Neural crest cell (in vitro differentiated cells): ENCODE results near the gene FZR1. TPM values are rescaled to one million over a fixed set of nuclear protein-coding genes. Genes with fewer than 3 reads are reported as not detected.
A peak's percentile ranks its signal among the peaks of the same experiment; 100 is the strongest.

ENCODE experiments used
- DNase-seq: peaks from one replicate; pipeline ENCODE4 v3.0.0; 2021; ENCODE audit warnings: low read depth, mixed read lengths, low spot score
- H3K27ac Mint-ChIP-seq: one replicate; pipeline ENCODE4 v1.8.0; 2021; ENCODE audit warnings: mild to moderate bottlenecking, mixed read lengths; ENCODE audit not compliant: unreplicated experiment
- H3K27me3 Mint-ChIP-seq: 2 replicates; pipeline ENCODE4 v1.8.0; 2021; ENCODE audit warnings: low read depth, mild to moderate bottlenecking, mixed read lengths
- H3K36me3 Mint-ChIP-seq: 2 replicates; pipeline ENCODE4 v1.8.0; 2021; ENCODE audit warnings: low read depth, mild to moderate bottlenecking, mixed read lengths
- H3K4me1 Mint-ChIP-seq: 2 replicates; pipeline ENCODE4 v1.8.0; 2021; ENCODE audit warnings: mixed read lengths
- H3K4me3 Mint-ChIP-seq: one replicate; pipeline ENCODE4 v1.8.0; 2021; ENCODE audit warnings: mild to moderate bottlenecking, mixed read lengths
- H3K9me3 Mint-ChIP-seq: 2 replicates; pipeline ENCODE4 v1.8.0; 2021; ENCODE audit warnings: mixed read lengths
- total RNA-seq: library from RNA; stranded (reverse); gene quantifications from 2 replicates; pipeline ENCODE4 v1.2.1, GENCODE V29; 2021
- TF ChIP-seq, protein P1 (sequence below): fragments of 200-600 bp; sonication (generic); conservative IDR thresholded peaks from 2 replicates; pipeline ENCODE4 v1.5.0; 2021; ENCODE audit warnings: antibody characterized with exemption, mild to moderate bottlenecking

Gene FZR1
- total RNA-seq, 1 donor from 2014 or later = 67.8 TPM

GRCh38 chr19:3493651-3494050, 12.5 kb upstream of the FZR1 start:
- no peaks in the 10 kb centered on the region for H3K27me3 Mint-ChIP-seq
- H3K27ac Mint-ChIP-seq = no peak overlapping the region
- TF ChIP-seq, protein P1, sequence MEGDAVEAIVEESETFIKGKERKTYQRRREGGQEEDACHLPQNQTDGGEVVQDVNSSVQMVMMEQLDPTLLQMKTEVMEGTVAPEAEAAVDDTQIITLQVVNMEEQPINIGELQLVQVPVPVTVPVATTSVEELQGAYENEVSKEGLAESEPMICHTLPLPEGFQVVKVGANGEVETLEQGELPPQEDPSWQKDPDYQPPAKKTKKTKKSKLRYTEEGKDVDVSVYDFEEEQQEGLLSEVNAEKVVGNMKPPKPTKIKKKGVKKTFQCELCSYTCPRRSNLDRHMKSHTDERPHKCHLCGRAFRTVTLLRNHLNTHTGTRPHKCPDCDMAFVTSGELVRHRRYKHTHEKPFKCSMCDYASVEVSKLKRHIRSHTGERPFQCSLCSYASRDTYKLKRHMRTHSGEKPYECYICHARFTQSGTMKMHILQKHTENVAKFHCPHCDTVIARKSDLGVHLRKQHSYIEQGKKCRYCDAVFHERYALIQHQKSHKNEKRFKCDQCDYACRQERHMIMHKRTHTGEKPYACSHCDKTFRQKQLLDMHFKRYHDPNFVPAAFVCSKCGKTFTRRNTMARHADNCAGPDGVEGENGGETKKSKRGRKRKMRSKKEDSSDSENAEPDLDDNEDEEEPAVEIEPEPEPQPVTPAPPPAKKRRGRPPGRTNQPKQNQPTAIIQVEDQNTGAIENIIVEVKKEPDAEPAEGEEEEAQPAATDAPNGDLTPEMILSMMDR = no peak
- H3K4me1 Mint-ChIP-seq = no peaks in the 10 kb centered on the region
- H3K9me3 Mint-ChIP-seq = no peaks in the 10 kb centered on the region
- H3K36me3 Mint-ChIP-seq = peaks cover 5% of the 10 kb centered on the region
- no peak for DNase-seq
- no peak overlapping the region for H3K4me3 Mint-ChIP-seq

- Mint-ChIP-seq H3K36me3 (peaks cover 5% of the 10 kb centered on the region), H3K4me3 (no peak overlapping the region), H3K4me1 (peaks cover under 1% of the 10 kb centered on the region), H3K27ac (no peak overlapping the region), H3K9me3 (no peaks in the 10 kb centered on the region), H3K27me3 (no peaks in the 10 kb centered on the region)
- DNase-seq = no peak
- TF ChIP-seq, protein P1 = no peak
Measured at GRCh38 chr19:3494051-3494450, 12.1 kb upstream of the FZR1 start.

- no peak for DNase-seq
- H3K36me3 Mint-ChIP-seq = peaks cover 5% of the 10 kb centered on the region
- H3K4me3 Mint-ChIP-seq = no peak overlapping the region
- TF ChIP-seq, protein P1 = no peak
- no peaks in the 10 kb centered on the region for H3K9me3 Mint-ChIP-seq
- no peak overlapping the region for H3K27ac Mint-ChIP-seq
- no peaks in the 10 kb centered on the region for H3K27me3 Mint-ChIP-seq
- peaks cover 3% of the 10 kb centered on the region for H3K4me1 Mint-ChIP-seq
Measured at GRCh38 chr19:3494559-3494958, 11.6 kb upstream of the FZR1 start.

DNA sequence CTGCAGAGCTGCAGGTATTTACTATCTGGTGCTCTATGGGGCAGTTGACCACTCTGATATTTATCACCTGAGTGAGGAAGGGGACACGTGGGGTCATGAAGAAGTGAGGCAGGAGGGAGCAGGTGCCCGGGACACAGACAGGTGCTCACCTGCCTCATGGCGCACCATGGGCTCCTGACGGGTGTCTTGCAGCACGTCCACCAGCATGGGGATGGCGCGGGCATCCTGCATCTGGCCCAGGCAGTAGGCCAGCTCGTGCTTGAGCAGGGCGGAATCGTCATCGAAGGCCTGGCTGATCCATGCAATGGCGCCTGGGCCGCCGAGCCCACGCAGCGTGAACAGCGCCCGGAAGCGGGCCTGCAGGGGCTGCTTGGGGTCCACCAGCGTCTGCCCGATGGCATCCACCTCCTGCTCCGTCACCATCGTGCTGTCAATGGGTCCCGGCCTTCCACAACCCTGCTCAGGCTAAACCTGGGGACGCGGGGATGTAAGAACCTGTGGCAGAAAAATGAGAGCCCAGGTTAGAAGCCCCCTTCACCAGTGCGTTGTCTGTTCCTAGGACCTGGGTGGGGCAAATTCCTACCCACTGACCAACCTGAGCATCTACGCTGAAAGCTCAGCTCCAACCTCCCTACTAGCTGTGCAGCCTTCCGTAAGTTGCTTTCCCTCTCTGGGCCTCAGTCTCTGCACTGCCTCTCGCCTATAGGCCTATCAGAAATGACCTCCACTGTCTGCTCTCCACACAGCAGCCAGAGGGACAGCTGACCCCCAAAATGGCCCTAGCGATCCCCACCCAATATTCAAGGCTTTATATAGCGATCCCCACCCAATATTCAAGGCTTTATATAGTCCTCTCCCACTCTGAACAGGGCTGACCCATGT, 9.5 kb upstream of the FZR1 start:
- peaks cover 8% of the 10 kb centered on the region for H3K4me1 Mint-ChIP-seq
- TF ChIP-seq, protein P1 = no peak
- peaks cover 5% of the 10 kb centered on the region for H3K36me3 Mint-ChIP-seq
- DNase-seq = no peak
- H3K27me3 Mint-ChIP-seq = no peaks in the 10 kb centered on the region
- peak overlapping the region; percentile 56 for H3K4me3 Mint-ChIP-seq
- no peaks in the 10 kb centered on the region for H3K9me3 Mint-ChIP-seq
- H3K27ac Mint-ChIP-seq = no peak overlapping the region

- H3K4me1 Mint-ChIP-seq = peaks cover 8% of the 10 kb centered on the region
- H3K9me3 Mint-ChIP-seq = no peaks in the 10 kb centered on the region
- H3K27ac Mint-ChIP-seq = peak overlapping the region; percentile 89
- H3K27me3 Mint-ChIP-seq = no peaks in the 10 kb centered on the region
- peaks cover 3% of the 10 kb centered on the region for H3K36me3 Mint-ChIP-seq
- no peak for DNase-seq
- peak overlapping the region; percentile 75 for H3K4me3 Mint-ChIP-seq
- TF ChIP-seq, protein P1 = no peak
Measured at GRCh38 chr19:3497757-3498520, 8.2 kb upstream of the FZR1 start.
